Small intestine (tissue), 7 donors: ENCODE measurements around the gene GRIN1. TPM values are rescaled to one million over a fixed set of nuclear protein-coding genes. Genes with fewer than 3 reads are reported as not detected.

ENCODE experiments used
- DNase-seq, 2 donors: peaks; one replicate each; pipeline versions ENCODE4 v3.0.0 to v3.0.0-alpha.2; 2013
- FAIRE-seq: peaks from 2 replicates; lab custom pipeline; 2012; peaks lifted over from hg19 to GRCh38; lab: Jason Lieb, UNC
- H3K27ac ChIP-seq, 3 donors: one replicate each; pipeline ENCODE4 v1.5.1; 2013; ENCODE audit warnings: low read length in 2 of 3, mild to moderate bottlenecking in 2 of 3, control low read depth in 1 of 3, inconsistent platforms in 1 of 3, low read depth in 1 of 3, moderate library complexity in 1 of 3
- H3K27me3 ChIP-seq, 3 donors: one replicate each; pipeline ENCODE4 v1.6.1; 2013; ENCODE audit warnings: low read length in 3 of 3, inconsistent platforms in 1 of 3; ENCODE audit not compliant: control insufficient read depth in 3 of 3, insufficient read depth in 3 of 3
- H3K36me3 ChIP-seq, 3 donors: one replicate each; pipeline ENCODE4 v1.6.1; 2013; ENCODE audit warnings: low read length in 3 of 3, inconsistent platforms in 1 of 3, low read depth in 1 of 3, mild to moderate bottlenecking in 1 of 3, moderate library complexity in 1 of 3; ENCODE audit not compliant: control insufficient read depth in 3 of 3, insufficient read depth in 2 of 3
- H3K4me1 ChIP-seq, 3 donors: one replicate each; pipeline ENCODE4 v1.6.1; 2013; ENCODE audit warnings: low read length in 2 of 3, inconsistent platforms in 1 of 3, low read depth in 1 of 3, mild to moderate bottlenecking in 1 of 3, moderate library complexity in 1 of 3; ENCODE audit not compliant: control insufficient read depth in 3 of 3, insufficient read depth in 2 of 3
- H3K4me3 ChIP-seq, 3 donors: one replicate each; pipeline ENCODE4 v1.5.1; 2013; ENCODE audit warnings: low read length in 3 of 3, control low read depth in 1 of 3, inconsistent platforms in 1 of 3, low read depth in 1 of 3, mild to moderate bottlenecking in 1 of 3, moderate library complexity in 1 of 3
- H3K9me3 ChIP-seq, 2 donors: one replicate each; pipeline ENCODE4 v1.6.1; 2013; ENCODE audit warnings: low read depth in 1 of 2, low read length in 1 of 2; ENCODE audit not compliant: control insufficient read depth in 2 of 2, insufficient read depth in 1 of 2
- WGBS, 3 donors: extraction: QIAGEN DNeasy Blood & Tissue Kit; methylation state at CpG; one replicate each; pipeline ENCODE4 v1.1.7; 2013; 5-methylcytosine and 5-hydroxymethylcytosine counted together
- polyA plus RNA-seq, 4 donors: library from polyadenylated mRNA; stranded (reverse) in 3 of 4; unstranded in 1 of 4; fragments of 200-250 nt in 3 of 4; fragments of 120-200 nt in 1 of 4; gene quantifications; one replicate each; pipeline versions ENCODE4 v1.2.1 to v1.2.3, GENCODE V29; 2013
- donor health status: healthy with polysubstance abuse.
- donor health status: control.
- donor health status: control.
- donor health status: Bipolar disorder and iron deficiency.
- donor health status: healthy.

Gene GRIN1
- polyA plus RNA-seq, 4 donors = 0.79 to 0.92 TPM; not detected in 2

DNA sequence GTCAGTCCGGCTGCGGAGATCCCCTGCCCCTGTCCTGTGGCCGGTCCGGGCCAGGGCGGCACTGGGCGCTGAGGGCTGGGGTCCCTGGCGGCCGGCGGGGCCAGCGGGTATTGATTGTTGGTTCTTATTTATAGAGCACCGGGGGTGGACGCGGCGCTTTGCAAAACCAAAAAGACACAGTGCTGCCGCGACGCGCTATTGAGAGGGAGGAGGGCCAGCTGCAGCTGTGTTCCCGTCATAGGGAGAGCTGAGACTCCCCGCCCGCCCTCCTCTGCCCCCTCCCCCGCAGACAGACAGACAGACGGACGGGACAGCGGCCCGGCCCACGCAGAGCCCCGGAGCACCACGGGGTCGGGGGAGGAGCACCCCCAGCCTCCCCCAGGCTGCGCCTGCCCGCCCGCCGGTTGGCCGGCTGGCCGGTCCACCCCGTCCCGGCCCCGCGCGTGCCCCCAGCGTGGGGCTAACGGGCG, 28.4 kb downstream of the GRIN1 start:
- H3K27ac ChIP-seq = no peak overlapping the region
- no peaks in the 10 kb centered on the region for H3K9me3 ChIP-seq
- H3K27me3 ChIP-seq = peaks cover 6 to 86% (median 28%) of the 10 kb centered on the region in 3 donors
- H3K4me3 ChIP-seq = peak overlapping the region in 1 of 3 donors; percentile 48
- WGBS, 3 donors = 10 to 22% (median 18%) methylated on average over 34 to 44 of the region's 44 CpGs
- FAIRE-seq = no peak
- peaks cover 0 to 8% (median 5%) of the 10 kb centered on the region in 3 donors for H3K4me1 ChIP-seq
- no peak for DNase-seq
- no peaks in the 10 kb centered on the region for H3K36me3 ChIP-seq

DNA sequence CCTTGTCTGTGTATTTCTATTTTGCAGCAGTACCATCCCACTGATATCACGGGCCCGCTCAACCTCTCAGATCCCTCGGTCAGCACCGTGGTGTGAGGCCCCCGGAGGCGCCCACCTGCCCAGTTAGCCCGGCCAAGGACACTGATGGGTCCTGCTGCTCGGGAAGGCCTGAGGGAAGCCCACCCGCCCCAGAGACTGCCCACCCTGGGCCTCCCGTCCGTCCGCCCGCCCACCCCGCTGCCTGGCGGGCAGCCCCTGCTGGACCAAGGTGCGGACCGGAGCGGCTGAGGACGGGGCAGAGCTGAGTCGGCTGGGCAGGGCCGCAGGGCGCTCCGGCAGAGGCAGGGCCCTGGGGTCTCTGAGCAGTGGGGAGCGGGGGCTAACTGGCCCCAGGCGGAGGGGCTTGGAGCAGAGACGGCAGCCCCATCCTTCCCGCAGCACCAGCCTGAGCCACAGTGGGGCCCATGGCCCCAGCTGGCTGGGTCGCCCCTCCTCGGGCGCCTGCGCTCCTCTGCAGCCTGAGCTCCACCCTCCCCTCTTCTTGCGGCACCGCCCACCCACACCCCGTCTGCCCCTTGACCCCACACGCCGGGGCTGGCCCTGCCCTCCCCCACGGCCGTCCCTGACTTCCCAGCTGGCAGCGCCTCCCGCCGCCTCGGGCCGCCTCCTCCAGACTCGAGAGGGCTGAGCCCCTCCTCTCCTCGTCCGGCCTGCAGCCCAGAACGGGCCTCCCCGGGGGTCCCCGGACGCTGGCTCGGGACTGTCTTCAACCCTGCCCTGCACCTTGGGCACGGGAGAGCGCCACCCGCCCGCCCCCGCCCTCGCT, 29.0 kb downstream of the GRIN1 start:
- DNase-seq = peak; percentile 76 to 78
- H3K4me3 ChIP-seq = peak overlapping the region in 1 of 3 donors; percentile 48
- H3K36me3 ChIP-seq = no peaks in the 10 kb centered on the region
- peaks cover 0 to 8% (median 5%) of the 10 kb centered on the region in 3 donors for H3K4me1 ChIP-seq
- H3K9me3 ChIP-seq = no peaks in the 10 kb centered on the region
- 2 to 6% (median 4%) methylated on average over 38 to 57 of the region's 57 CpGs for WGBS, 3 donors
- H3K27me3 ChIP-seq = peaks cover 6 to 83% (median 24%) of the 10 kb centered on the region in 3 donors
- H3K27ac ChIP-seq = no peak overlapping the region
- FAIRE-seq = no peak

DNA sequence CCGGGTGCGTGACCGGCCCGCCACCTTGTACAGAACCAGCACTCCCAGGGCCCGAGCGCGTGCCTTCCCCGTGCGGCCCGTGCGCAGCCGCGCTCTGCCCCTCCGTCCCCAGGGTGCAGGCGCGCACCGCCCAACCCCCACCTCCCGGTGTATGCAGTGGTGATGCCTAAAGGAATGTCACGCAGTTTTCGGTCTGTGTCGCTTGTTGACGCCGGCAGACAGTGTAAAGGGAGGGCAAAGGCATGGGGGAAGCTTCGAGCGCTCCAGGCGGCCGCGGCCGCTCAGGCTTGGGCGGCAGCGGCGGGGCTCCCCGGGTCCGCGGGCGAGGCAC, 29.6 kb downstream of the GRIN1 start:
- H3K4me3 ChIP-seq = peak overlapping the region in 2 of 3 donors; percentile 36 to 48
- H3K27me3 ChIP-seq = peaks cover 6 to 81% (median 24%) of the 10 kb centered on the region in 3 donors

DNA sequence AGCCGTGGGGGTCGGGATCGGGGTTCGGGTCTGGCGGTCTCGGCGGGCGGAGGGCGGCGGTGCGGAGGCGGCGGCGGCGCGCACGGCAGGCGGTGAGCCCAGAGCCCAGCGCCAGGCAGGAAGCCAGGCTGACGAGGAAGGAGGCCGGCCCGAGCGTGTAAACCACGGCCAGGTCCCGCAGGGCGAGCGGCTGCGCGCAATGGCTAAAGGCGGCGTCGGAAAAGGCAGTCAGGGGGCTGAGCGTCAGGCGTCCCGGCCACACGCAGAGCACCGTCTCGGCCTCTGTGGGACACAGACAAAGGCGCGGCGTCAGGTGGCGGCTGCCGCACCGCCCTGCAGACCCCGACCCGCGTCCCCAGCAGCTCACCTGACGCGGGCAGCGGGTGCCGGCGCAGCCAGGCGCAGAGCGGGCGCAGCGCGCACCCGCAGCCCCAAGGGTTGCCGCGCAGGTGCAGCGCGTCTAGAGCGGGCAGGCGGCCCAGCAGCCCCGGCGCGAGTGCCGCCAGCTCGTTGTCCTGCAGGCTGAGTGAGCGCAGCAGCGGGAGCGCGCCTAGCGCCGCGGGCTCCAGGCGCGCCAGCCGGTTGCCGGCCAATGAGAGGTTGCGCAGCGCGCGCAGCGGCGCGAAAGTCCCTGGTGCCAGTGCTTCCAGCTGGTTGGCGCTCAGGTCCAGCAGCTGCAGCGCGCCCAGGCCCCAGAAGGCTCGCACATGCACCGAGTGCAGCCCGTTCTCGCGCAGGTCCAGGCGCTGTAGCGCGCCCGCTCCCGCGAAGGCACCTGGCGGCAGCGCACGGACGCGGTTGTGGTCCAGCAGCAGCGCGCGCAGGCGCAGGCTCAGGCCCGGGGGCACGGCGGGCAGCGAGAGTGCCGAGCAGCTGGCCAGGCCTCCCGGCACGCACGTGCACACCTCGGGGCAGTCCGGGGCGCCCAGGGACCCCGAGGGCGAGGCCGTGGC, 30.2 kb downstream of the GRIN1 start:
- H3K27me3 ChIP-seq = peaks cover 6 to 79% (median 26%) of the 10 kb centered on the region in 3 donors
- H3K36me3 ChIP-seq = no peaks in the 10 kb centered on the region
- DNase-seq = peak; percentile 67 to 79

More for the DNA sequence above, 29.6 kb downstream of the GRIN1 start:
- FAIRE-seq = no peak
- Histone ChIP-seq H3K4me1 (peaks cover 0 to 5% (median 3%) of the 10 kb centered on the region in 3 donors), H3K9me3 (no peaks in the 10 kb centered on the region), H3K36me3 (no peaks in the 10 kb centered on the region), H3K27ac (no peak overlapping the region)
- DNase-seq = peak in 1 of 2 donors; percentile 51
- 0 to 2% (median 1%) methylated on average over 11 to 36 of the region's 36 CpGs for WGBS, 3 donors

DNA sequence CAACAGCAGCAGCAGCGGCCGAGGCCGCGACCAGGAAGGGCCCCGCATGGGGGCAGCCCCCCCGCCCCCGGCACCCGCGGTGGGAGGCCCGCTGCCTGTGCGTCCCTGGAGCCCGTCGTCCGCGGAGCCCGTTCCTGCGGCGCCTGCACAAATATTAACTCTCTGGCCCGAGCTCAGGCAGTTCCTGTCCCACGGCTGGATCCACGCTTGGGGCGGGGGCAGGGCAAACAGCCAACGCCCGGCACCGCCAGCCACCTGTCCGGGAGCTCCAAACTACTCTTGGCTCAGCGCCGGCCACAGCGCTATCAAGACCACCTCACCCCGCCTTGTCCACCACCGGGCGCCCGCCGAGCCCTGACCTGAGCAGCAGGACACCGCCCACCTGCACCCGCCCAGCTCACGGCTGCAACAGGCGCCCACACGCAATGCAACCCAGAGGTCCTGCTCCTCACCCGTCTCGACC, 31.0 kb downstream of the GRIN1 start, which contains the start of gene LRRC26:
TSS of gene LRRC26 (minus strand) at position 156 of the 463 bp plus-strand sequence. CDS start at position 48, 108 bp downstream.
- Histone ChIP-seq H3K27me3 (peaks cover 6 to 72% (median 23%) of the 10 kb centered on the region in 3 donors), H3K36me3 (no peaks in the 10 kb centered on the region), H3K4me1 (peaks cover 0 to 7% (median 2%) of the 10 kb centered on the region in 3 donors), H3K4me3 (peak within 1 kb of the TSS in 1 of 3 donors; percentile 48), H3K9me3 (no peaks in the 10 kb centered on the region), H3K27ac (peak within 1 kb of the TSS in 1 of 3 donors; percentile 10)
- FAIRE-seq (no peak), DNase-seq (peak in 1 of 2 donors; percentile 44)
- WGBS, 3 donors = 8 to 11% (median 9%) methylated on average over 19 to 41 of the region's 41 CpGs

More for the DNA sequence above, 30.2 kb downstream of the GRIN1 start:
- Histone ChIP-seq H3K9me3 (no peaks in the 10 kb centered on the region), H3K4me1 (peaks cover 0 to 5% (median 2%) of the 10 kb centered on the region in 3 donors), H3K27ac (peak overlapping the region in 1 of 3 donors; percentile 10), H3K4me3 (peak overlapping the region in 2 of 3 donors; percentile 36 to 48)
- WGBS, 3 donors = 0% methylated on average over 47 to 124 of the region's 124 CpGs
- FAIRE-seq = no peak

DNA sequence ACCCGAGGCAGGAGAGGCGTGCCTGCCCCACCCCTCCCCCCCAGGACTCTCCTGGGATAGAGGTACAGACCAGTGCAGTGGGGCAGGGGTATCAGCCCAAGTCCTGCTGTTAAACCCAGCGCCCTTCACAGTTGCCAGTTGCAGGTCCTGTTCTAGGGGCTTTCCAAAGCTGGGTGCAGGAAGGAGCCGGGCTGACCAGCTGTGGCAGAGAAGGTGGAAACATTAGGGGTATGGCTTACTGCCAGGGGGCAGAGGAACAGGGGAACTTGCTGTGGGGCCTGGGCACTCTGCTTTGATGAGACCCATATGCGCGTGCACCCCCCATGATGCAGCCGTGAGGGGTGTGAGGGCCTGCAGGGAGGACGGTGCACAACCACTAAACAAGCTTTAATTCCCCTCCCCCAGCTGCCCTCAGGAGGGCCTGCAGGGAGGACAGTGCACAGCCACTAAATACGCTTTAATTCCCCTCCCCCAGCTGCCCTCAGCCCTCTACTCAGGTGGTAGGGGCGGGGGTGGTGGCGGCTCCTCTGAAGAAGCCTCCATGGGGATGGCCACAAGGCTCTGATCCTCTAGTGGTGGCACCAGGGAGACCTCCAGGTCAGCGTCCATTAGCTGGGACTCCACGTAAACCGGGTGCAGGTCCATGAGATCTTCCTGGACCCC, 31.7 kb downstream of the GRIN1 start:
- Histone ChIP-seq H3K27ac (no peak overlapping the region), H3K27me3 (peaks cover 6 to 65% (median 21%) of the 10 kb centered on the region in 3 donors), H3K9me3 (no peaks in the 10 kb centered on the region), H3K4me3 (no peak overlapping the region), H3K4me1 (peaks cover 0 to 7% (median 4%) of the 10 kb centered on the region in 3 donors), H3K36me3 (no peaks in the 10 kb centered on the region)
- no peak for FAIRE-seq
- WGBS, 3 donors = 56 to 73% (median 67%) methylated on average over 13 to 14 of the region's 14 CpGs
- DNase-seq = no peak

DNA sequence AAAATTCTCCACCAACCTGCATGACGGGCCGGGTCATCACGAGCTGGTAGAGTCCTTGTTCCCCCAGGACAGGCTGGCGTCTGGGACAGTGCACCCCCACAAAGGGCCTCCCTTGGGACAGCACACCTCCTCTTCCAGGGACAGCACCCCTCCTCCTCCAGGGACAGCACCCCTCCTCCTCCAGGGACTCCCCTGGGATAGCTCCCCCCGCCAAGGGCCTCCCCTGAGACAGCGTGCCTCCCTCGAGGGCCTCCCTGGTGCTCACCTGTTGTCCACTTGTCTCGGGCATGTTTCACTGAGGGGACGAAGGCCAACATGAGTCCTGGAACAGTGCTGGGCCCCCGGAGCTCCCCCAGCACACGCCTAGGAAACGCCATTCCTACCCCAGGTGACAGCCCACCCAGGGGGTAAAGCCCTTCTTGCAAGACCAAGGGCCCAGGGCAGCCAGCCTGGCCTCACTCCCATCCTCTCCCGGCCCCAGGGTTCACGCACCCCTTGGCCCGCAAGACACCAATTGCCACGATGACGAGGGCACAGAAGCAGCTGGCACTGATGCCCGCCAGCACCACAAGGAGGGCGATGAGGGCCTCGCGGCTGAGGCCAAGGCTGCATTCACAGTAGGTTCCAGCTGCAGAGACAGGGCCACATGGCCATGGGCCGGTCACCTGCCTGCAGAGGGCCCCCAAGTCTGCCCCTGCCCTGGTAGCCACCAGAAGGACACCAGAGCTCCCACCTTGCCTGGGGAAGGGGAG, 32.4 kb downstream of the GRIN1 start:
- no peak for FAIRE-seq

More for the DNA sequence above, 32.4 kb downstream of the GRIN1 start:
- Histone ChIP-seq H3K27me3 (peaks cover 6 to 58% (median 15%) of the 10 kb centered on the region in 3 donors), H3K36me3 (no peaks in the 10 kb centered on the region), H3K4me1 (peaks cover 0 to 7% (median 5%) of the 10 kb centered on the region in 3 donors), H3K4me3 (no peak overlapping the region), H3K27ac (no peak overlapping the region), H3K9me3 (no peaks in the 10 kb centered on the region)
- no peak for DNase-seq
- WGBS, 3 donors = 81 to 82% (median 82%) methylated on average over 22 of the region's 22 CpGs
